Measurements from ENCODE around the gene SPTBN1.

- TF ChIP-seq ZNF138 (CRISPR knock-in tag; conservative IDR thresholded peaks at IDR 0.05) (no peak), IRF1 (CRISPR knock-in tag; IDR thresholded peaks at IDR 0.05) (no peak), IRF2 (CRISPR knock-in tag; IDR thresholded peaks at IDR 0.05; ENCODE audit: borderline replicate concordance, low read depth) (no peak), JUN (CRISPR knock-in tag; IDR thresholded peaks at IDR 0.05) (no peak)
- TF ChIP-seq, protein P1, sequence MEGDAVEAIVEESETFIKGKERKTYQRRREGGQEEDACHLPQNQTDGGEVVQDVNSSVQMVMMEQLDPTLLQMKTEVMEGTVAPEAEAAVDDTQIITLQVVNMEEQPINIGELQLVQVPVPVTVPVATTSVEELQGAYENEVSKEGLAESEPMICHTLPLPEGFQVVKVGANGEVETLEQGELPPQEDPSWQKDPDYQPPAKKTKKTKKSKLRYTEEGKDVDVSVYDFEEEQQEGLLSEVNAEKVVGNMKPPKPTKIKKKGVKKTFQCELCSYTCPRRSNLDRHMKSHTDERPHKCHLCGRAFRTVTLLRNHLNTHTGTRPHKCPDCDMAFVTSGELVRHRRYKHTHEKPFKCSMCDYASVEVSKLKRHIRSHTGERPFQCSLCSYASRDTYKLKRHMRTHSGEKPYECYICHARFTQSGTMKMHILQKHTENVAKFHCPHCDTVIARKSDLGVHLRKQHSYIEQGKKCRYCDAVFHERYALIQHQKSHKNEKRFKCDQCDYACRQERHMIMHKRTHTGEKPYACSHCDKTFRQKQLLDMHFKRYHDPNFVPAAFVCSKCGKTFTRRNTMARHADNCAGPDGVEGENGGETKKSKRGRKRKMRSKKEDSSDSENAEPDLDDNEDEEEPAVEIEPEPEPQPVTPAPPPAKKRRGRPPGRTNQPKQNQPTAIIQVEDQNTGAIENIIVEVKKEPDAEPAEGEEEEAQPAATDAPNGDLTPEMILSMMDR (IDR thresholded peaks at IDR 0.05), result no peak
- TF ChIP-seq, protein P2, sequence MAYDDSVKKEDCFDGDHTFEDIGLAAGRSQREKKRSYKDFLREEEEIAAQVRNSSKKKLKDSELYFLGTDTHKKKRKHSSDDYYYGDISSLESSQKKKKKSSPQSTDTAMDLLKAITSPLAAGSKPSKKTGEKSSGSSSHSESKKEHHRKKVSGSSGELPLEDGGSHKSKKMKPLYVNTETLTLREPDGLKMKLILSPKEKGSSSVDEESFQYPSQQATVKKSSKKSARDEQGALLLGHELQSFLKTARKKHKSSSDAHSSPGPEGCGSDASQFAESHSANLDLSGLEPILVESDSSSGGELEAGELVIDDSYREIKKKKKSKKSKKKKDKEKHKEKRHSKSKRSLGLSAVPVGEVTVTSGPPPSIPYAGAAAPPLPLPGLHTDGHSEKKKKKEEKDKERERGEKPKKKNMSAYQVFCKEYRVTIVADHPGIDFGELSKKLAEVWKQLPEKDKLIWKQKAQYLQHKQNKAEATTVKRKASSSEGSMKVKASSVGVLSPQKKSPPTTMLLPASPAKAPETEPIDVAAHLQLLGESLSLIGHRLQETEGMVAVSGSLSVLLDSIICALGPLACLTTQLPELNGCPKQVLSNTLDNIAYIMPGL (CRISPR knock-in tag; IDR thresholded peaks at IDR 0.05), result no peak
These were observed 147.2 kb downstream of the SPTBN1 start for GRCh38 chr2:54603357-54603756.

Data from WTC11 (cell line).